ENCODE measurements around the gene GALNT9.
"Not testable (repeated sequence)": the region's sequence is repeated elsewhere in the genome, so short reads cannot be mapped to it uniquely, and the experiment has no call there.

GALNT9 gene

DNA sequence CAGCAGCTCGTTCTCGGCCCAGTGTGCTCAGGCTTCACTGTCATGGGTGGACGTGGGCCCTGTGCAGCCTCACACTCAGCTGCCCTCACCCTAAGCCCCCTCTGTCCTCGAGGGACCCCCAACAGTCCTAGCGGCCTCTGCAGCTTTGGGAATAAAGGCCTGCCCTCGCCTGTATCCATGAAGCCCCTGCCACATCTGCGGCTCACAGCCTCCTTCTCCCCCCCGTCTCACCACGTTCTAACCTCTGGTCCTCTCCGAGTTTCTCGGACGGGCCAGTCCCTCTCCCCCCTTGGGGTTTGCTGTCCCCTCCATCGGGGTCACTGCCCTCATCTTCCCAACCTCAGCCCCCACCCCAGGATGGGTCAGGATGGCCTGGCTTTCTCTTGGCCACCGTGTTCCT, 30.2 kb upstream of the GALNT9 start:
- FAIRE-seq (no peak), DNase-seq (ENCODE audit: extremely low spot score, insufficient read length, low read depth) (no peak)

DNA sequence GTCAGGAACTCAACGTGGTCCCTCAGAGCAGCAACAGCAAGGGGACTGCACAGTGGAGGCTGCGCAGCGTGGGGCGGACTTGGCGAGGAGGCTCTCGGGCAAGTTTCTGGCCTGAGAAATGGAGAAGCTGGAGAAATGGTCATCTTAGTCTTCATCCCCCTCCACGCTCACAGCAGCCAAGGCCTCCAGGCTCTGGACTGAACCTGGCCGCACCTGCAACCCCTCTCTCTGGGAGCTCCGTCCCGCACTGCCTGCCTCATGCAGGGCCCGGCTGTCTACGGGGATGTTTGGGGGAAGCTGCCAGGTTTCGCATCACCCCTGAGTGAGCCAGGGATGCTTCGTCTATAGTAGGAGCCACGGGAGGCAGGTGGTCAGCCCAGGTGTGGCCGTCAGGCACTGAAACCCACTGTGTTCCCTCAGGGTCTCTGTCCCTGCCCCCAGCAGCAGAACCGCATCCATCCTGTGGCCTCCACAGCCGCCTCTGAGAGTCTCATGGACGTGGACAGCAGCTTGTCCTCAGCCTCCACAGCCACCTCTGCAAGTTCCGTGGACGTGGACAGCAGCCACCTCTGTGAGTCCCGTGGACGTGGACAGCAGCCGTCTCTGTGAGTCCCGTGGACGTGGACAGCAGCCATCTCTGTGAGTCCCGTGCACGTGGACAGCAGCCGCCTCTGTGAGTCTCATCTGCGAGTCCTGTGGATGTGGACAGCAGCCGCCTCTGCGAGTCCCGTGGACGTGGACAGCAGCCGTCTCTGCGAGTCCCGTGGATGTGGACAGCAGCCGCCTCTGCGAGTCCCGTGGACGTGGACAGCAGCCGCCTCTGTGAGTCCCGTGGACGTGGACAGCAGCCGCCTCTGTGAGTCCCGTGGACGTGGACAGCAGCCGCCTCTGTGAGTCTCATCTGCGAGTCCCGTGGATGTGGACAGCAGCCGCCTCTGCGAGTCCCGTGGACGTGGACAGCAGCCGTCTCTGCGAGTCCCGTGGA, 29.1 kb upstream of the GALNT9 start:
- DNase-seq (ENCODE audit: extremely low spot score, insufficient read length, low read depth); FAIRE-seq: not testable (repeated sequence)

DNA sequence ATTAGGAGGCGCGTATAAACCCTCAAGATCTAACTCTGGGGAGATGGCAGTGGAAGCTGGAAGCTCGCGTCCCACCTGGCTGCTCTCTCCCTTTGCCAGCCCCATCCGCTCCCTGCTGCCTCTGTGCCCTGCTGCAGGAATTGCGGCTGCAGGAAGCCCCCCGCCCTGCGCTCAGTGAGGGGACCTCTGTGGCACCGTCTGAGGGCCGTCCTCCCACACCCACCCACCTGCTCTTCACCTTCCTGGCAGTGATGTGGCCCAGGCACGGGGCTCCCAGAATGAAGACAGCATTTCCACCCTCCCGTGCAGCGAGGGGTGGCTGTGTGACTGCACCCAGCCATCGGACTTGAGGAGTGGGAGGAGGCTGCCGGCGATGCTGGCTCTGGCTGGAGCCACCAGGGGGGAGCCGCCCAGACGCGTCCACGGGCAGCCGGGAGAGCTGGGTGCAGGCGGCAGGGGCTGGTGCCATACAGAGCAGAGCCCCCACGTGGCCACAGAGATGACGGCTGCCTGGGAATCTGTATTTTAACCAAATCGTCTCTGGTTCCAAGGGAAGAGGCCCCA, 28.3 kb upstream of the GALNT9 start:
- no peak for FAIRE-seq
- DNase-seq (ENCODE audit: extremely low spot score, insufficient read length, low read depth) = no peak

DNA sequence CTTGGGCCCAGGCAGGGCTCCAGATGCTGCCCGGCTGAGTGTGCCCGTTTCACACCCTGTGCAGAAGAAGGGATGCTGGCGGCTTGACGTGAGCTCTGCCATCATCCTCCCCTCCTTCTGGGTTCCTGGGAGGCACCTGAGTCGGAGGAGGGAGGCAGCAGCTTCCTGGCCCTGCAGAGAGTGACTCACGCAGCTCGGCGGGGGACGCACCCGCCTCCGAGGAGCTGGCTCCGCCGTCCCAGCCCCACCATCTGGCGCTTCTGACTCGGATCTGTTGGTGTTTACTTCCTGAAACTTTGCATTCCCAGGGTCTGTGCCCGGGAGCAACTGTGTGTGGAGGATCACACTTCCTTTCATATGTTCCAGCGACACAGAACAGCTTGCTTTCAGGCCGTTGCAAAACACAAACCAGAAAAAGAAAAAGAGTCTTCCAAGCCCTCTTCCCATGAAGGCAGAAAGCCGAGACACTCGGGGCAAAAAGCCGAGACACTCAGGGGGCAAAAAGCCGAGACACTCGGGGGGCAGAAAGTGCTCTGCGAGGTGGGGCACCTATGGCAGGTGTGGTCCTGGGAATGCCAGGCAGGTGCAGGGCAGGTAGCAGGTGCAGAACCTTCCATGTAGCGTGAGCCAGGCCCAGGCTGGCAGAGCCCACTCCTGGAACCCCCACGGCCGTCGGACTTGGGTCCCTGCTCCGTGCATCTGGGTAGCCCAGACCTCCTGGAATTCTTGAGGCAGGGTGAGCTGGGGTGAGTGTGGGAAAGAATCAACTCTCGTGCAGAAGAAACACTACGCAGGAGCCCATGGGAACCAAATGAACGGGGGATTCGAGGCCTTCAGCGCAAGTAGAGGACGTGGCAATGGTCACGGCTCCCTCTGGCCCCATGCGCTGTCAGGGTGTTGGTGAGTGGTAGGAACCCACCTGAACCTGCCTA, 27.6 kb upstream of the GALNT9 start:
- DNase-seq (ENCODE audit: extremely low spot score, insufficient read length, low read depth) (no peak), FAIRE-seq (no peak)

DNA sequence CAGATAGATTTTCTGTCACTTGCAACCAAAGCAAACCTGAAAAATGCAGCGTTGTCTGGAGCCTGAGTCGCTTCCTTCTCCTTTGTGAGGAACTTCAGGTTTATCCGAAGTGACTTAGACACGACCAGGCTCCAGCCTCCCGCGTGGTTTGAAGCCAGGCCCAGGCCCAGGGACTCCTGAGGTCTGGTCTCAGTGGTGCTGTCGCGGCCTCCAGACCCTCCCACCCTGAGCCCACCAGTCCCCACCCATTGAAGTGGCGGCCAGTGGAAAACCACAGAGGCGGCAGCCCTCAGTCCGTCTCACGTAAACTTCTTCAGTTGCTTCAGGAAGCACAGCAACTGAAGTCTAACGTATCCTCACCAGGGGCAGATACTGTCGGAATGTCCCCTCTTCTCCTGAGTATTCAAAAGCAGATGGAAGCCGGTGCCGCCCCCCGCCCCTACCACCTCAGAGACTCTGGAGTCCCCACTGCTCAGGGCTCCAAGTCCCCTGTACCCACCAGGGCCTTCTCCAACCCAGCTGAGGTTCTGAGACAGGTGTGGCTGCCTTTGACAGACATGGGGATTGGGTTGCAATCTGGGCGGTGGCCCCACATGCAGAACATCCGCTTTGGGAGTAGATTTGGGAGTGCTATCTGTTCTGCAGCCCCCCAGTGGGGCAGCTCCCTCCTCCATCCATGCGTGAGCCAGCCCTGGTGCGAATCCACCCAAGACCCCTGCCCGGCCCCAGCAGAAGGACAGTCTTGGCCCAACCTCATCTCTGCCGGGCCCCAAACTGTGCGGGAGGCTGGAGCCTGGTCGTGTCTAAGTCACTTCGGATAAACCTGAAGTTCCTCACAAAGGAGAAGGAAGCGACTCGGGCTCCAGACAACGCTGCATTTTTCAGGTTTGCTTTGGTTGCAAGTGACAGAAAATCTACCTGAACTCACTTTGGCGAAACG, 26.6 kb upstream of the GALNT9 start:
- no peak for DNase-seq (ENCODE audit: extremely low spot score, insufficient read length, low read depth)
- no peak for FAIRE-seq

DNA sequence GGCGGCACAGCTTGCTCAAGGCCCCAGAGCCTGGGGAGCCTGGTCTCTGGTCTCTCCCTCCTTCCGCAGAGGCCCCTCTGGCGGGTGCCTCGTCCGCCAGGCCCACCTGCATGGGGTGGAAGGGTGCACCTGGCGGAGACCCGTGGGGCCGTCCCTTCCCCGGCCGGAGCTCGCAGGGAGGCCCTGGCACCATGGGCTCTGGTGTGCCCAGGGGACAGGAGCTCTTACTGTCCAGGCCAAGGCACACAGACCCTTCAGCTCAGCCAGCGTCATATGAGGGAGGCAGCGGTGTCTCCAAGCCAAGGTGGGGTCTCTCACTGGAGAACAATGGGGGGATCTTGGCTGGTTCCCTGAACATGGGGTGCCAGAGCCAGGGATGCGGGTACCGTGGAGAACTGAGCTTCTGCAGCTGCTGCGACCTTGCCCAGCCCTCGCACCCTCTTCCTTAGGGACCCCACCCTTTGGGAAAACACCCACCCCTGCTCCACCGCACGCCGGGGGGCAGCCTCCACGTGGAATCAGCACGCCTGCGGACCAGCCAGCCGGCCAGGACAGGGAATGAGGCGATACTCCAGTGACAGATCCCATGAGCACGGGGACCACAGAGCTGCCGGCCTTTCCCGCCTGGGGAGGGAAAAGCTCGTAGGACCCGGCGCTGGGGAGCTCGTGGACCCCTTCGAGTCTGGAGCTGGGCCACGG, 25.7 kb upstream of the GALNT9 start:
- DNase-seq (ENCODE audit: extremely low spot score, insufficient read length, low read depth) (no peak), FAIRE-seq (no peak)

DNA sequence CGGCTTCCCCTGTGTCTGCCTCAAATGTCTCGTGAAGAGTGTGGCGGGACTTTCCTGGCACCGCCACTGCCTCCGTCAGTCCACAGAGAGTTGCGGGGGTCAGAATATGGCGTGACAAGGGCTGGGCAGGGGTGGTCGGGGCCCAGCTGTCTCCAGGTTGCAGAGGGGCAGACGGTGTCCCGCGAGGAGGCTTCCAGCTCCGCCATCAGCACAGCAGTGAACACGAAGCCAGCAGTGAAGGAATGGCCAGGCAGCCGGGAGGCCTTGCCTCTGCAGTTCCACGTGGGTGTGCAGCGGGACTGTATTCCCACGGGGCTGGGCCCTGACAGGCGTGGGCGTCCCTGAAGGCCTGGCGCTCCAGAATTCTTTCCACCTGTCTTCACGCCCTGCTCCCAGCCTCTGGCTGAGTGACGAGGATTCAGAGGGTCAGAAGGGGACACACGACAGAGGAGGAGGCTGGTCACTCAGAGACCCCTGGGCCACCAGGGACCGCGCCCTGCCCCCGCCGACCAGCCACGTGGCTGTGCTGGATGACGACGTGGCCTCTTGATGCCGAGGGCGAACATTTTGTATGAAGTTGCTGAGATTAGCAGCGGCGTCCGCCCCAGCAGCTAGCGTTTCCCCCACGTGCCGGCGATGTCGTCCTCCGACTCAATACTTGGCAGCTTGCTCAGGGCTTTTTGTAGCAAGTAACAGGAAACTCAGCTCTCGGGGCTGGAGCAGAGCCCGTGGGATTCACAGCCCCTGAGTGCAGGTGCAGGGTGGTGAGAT, 25.0 kb upstream of the GALNT9 start:
- DNase-seq (ENCODE audit: extremely low spot score, insufficient read length, low read depth) = no peak
- no peak for FAIRE-seq

DNA sequence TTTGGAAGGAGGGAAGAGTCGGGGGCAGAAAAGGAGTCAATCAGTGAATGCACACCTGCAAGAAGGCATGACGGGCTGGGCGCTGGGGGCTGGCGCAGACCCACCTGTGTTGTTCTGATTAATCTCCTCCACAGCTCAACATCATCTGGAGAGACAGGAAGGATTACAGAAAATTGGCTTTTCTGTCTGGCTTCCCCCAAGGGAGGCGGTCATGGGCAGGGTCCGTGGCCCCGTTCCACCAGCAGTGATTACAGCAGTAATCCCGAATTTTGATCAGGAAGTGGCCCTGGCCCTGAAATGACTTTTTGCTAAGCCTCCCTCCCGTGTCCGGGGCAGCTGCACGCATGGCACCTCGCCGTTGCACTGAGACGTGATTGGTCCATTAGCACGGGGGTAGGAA, 24.4 kb upstream of the GALNT9 start:
- FAIRE-seq = no peak
- DNase-seq (ENCODE audit: extremely low spot score, insufficient read length, low read depth) = no peak

DNA sequence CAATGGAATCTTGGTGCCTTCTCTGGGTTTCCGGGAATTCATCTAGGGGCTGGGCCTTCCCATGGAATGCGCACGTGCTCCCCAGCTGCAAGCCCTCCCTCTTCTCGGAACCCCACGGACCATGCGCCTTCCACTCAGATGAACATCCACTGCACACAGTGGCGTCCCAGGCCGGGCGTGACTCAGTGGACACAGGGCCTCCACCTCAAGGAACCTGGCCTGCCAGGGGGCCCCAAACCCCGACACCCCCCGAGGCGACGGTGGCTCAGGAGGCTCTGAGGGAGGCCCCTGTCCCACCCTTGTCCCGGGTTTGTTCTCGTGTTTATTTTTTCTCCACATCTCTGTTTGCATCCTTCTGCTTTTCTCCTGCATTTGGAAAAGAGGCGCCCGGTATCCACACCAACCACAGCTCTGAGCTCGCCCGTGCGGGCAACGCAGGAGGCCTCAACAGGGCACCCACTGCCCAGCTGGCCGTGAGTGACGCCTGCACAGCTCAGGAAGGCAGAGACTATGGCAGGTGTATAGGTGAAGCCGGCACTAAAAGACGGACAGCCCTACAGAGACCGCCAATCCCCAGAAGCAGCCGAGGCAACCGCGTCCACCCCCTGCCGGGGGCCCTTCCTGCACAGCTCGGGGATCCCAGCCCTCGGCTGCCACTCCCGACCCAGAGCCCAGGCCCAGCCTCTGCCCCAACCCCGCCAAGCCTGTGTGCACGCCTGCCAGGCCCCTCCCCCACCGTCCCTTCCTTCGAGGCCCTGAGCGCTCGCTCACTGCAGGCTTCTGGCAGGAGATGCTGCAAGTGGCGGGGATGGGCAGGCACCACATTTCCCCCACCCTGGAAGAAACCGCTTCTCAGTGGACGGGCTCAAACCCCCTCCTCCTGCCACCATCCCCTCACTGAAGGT, 23.8 kb upstream of the GALNT9 start:
- FAIRE-seq (no peak), DNase-seq (ENCODE audit: extremely low spot score, insufficient read length, low read depth) (no peak)

DNA sequence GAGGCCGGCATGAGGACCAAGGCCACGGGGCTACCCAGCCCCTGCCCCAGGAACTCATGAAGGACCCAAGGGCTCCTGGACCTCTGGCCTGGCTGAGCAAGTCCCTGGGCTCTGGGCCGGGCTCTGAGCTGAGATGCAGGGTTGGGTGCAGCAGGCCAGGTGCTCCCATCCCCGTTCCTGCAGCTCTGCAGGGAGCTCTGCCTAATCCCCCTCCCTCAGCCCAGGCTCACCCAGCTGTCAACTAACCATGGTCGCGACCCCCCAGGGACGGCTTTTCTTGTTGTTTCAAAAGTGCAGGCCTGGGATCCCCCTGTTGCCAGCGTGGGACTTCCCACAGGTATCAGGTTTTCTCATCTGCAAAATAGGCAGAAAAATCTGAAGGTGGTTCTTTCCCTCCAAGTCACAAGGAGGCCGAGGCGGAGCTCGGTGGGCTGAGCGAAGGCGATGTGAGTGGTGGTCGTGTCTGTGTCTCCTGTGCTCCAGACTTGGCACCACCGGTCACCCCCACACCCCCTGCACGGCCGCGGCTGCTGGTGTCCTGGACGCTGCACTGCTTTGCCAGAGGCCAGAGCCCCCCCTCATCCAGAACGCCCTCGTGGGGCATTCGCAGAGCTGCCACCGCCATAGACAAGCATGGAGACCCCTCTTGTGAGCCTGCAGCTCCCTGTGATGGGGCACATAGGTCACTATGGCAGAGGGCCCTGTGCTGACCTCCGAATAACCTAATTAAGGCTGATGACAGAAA, 22.5 kb upstream of the GALNT9 start:
- FAIRE-seq (no peak), DNase-seq (ENCODE audit: extremely low spot score, insufficient read length, low read depth) (no peak)

DNA sequence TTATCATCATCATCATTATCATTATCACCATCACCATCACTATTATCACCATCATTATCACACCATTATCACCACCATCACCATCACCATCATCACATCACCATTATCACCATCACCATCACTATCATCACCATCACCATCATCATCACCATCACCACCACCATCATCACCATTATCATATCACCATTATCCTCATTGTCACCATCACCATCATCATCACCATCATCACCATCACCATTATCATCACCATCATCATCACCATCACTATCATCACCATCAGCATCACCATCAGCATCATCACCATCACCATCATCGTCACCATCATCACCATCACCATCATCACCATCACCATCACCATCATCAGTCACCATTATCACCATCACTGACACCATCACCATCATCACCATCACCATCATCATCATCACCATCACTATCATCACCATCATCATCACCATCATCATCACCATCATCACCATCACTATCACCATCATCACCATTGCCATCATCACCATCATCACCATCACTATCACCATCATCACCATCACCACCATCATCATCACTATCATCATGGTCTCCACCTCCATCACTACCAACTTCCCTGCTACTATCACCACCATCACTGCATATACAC, 20.2 kb upstream of the GALNT9 start:
- DNase-seq (ENCODE audit: extremely low spot score, insufficient read length, low read depth) = no peak
- no peak for FAIRE-seq

DNA sequence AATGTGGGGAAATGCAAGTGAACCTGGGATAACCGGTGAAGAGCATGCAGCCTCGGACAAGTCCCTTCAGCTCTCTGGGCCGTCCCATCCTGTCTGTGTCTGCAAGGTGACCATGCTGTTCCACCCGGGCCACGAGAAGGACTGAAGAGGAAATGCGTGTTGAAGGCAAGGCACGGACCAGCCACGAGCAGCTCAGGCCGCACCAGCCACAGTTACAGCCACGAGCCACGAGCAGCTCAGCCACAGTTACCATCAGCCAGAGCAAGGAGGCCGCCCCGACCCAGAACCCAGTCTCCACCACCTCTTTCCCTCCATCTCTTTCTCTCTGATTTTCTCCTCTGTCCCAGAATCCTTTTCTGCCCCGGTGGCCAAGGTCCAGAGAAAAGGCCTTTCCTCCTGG, 18.8 kb upstream of the GALNT9 start:
- FAIRE-seq = no peak
- no peak for DNase-seq (ENCODE audit: extremely low spot score, insufficient read length, low read depth)

DNA sequence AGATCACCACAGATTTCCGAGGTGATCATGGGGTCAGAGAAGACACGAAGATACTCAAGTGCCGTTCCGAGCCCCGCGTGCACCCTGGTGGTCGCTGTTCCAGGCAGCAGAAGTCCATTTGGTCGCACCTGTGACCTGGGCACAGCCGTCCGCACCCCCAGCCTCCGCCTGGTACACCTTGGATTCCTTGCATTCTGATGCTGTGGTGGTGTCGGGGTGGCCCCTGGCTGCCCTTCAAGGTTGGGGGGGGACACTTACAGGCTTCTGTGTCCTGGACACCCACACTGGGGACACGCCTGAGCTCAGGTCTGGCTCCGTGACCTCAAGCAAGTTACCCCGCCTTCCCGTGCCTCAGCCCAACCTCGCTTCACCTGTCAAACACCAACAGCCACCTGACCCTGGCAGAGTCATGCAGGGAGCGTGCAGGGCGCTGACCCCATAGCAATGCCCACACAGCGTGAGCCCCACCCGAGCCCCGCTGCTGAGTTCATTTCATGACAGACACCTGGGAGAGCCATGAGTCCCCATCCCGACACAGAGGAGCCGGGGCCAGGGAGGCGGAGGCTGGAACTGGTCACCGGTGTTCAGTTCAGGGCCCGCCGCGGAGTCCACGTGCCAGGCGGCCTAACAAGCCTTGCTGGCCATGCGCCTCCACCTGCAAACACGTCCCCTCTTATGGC, 17.9 kb upstream of the GALNT9 start:
- FAIRE-seq (no peak), DNase-seq (ENCODE audit: extremely low spot score, insufficient read length, low read depth) (no peak)

DNA sequence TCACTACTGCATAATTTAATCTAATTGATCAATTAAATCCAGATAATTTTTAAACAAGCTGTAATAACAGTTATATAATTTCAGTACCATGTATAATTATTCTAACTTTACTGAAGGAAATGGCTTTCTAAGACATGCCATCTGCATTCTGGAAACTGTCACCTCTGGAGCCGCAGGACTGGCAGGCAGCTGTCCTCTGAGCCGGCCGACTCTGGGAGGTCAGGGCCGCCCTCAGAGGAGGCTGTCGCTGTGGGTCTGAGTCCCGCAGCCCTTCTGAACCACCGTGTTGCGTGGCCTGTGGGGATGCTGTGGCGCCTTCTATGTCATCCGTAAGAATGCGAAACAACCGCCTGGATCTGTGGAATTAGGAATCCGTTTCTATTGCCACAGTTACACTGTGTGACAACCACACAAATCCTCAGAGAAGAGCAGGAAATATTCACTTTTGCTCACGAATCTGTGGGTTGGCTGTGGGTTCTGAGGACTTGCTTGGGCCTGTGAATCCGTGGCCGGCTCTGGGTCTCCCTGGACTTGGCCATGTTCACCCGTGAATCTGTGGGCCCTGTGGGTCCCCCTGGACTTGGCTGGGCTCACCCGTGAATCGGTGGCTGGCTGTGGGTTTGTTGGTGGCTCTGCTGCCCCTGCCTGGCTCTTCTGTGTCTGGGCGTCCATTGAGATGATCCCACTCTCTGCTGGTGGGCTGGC, 17.2 kb upstream of the GALNT9 start:
- no peak for FAIRE-seq
- DNase-seq (ENCODE audit: extremely low spot score, insufficient read length, low read depth) = no peak
